A549 (cell line): Measurements from ENCODE around the gene FGFBP2. TPM values are rescaled to one million over a fixed set of nuclear protein-coding genes. Genes with fewer than 3 reads are reported as not detected.

ENCODE experiments used
- ATAC-seq, 2 experiments: fragments of 200-7000 bp in 1 of 2; fragments of >200 bp in 1 of 2; cut with Nextera tagmentation in 1 of 2; cut with Tn5 transposase in 1 of 2; 3 replicates each; pipeline versions ENCODE4 v1.8.0 to v1.9.1; 2018 to 2020; ENCODE audit warnings: mild to moderate bottlenecking in 1 of 2, moderate library complexity in 1 of 2
- CTCF ChIA-PET: fragments of 300-600 bp; sonication (Branson Sonifier 250); formaldehyde crosslinking; extraction: SDS; loops from one replicate; lab custom pipeline; 2021; ENCODE audit warnings: antibody characterized with exemption, inconsistent platforms; lab: Yijun Ruan, JAX
- POLR2A ChIA-PET: fragments of 350-600 bp; formaldehyde crosslinking; extraction: SDS; loops from one replicate; lab custom pipeline; 2021; ENCODE audit warnings: antibody characterized with exemption, inconsistent platforms; lab: Yijun Ruan, JAX
- DNase-seq, 2 experiments: peaks; one replicate each; pipeline versions ENCODE4 v3.0.0 to v3.0.0-alpha.2; 2011 to 2016; ENCODE audit warnings: low read depth in 1 of 2, low spot score in 1 of 2
- FAIRE-seq: peaks from 2 replicates; lab custom pipeline; 2011; peaks lifted over from hg19 to GRCh38; lab: Jason Lieb, UNC
- H3K27ac ChIP-seq, 2 experiments: fragments of >200 bp; sonication (Bioruptor Twin); formaldehyde crosslinking; 3 replicates each; pipeline ENCODE4 v1.5.1; 2016 to 2017
- H3K4me1 ChIP-seq: fragments of >200 bp; sonication (Bioruptor Twin); formaldehyde crosslinking; 3 replicates; pipeline ENCODE4 v1.6.1; 2016
- H3K4me2 ChIP-seq: fragments of >200 bp; sonication (Bioruptor Twin); formaldehyde crosslinking; 3 replicates; pipeline ENCODE4 v1.6.1; 2016
- H3K4me3 ChIP-seq: fragments of >200 bp; sonication (Bioruptor Twin); formaldehyde crosslinking; 3 replicates; pipeline ENCODE4 v1.5.1; 2016
- H3K9me3 ChIP-seq: fragments of >200 bp; sonication (Bioruptor Twin); formaldehyde crosslinking; 3 replicates; pipeline ENCODE4 v1.6.1; 2016
- CBX8 ChIP-seq: fragments of 200-600 bp; sonication (generic); IDR thresholded peaks from 2 replicates; pipeline ENCODE4 v1.6.1; 2016
- CTCF ChIP-seq: fragments of >200 bp; sonication (Bioruptor Twin); formaldehyde crosslinking; IDR thresholded peaks from 3 replicates; pipeline ENCODE4 v1.5.1; 2016
- EHF ChIP-seq: fragments of 250-450 bp; sonication (Bioruptor Pico); IDR thresholded peaks from 2 replicates; pipeline ENCODE4 v1.5.0; 2020; ENCODE audit warnings: mild to moderate bottlenecking
- EP300 ChIP-seq, 2 experiments: fragments of >200 bp; sonication (Bioruptor Twin); formaldehyde crosslinking; IDR thresholded peaks; 2 replicates in 1 of 2; 3 replicates in 1 of 2; pipeline ENCODE4 v1.6.1; 2016 to 2017
- ESRRA ChIP-seq: fragments of 150-350 bp; IDR thresholded peaks from 2 replicates; pipeline ENCODE4 v1.6.1; 2014; ENCODE audit warnings: mild to moderate bottlenecking, low read length, borderline replicate concordance
- FOSL2 ChIP-seq, 2 experiments: fragments of 450-650 bp in 1 of 2; fragments of >200 bp in 1 of 2; sonication (Bioruptor Twin) in 1 of 2; formaldehyde crosslinking; IDR thresholded peaks; 2 replicates each; pipeline versions ENCODE4 v1.5.0 to v1.6.1; 2016 to 2020; ENCODE audit warnings: mild to moderate bottlenecking in 1 of 2, moderate library complexity in 1 of 2
- HEYL ChIP-seq: fragments of 250-450 bp; sonication (Bioruptor Pico); IDR thresholded peaks from 2 replicates; pipeline ENCODE4 v1.8.0; 2021; ENCODE audit warnings: mild to moderate bottlenecking, moderate library complexity
- HMGXB4 ChIP-seq: fragments of 250-450 bp; sonication (Bioruptor Pico); IDR thresholded peaks from 2 replicates; pipeline ENCODE4 v1.5.0; 2021; ENCODE audit warnings: mild to moderate bottlenecking, moderate library complexity, borderline replicate concordance
- HOXA7 ChIP-seq: fragments of 250-450 bp; sonication (Bioruptor Pico); IDR thresholded peaks from 2 replicates; pipeline ENCODE4 v1.5.0; 2020; ENCODE audit warnings: mild to moderate bottlenecking, moderate library complexity
- HOXB13 ChIP-seq: fragments of 250-450 bp; sonication (Bioruptor Pico); IDR thresholded peaks from 2 replicates; pipeline ENCODE4 v1.5.0; 2020; ENCODE audit warnings: low read depth, mild to moderate bottlenecking, moderate library complexity
- MAFK ChIP-seq: fragments of 450-650 bp; IDR thresholded peaks from 2 replicates; pipeline ENCODE4 v1.6.1; 2014; ENCODE audit not compliant: partially characterized antibody
- MYC ChIP-seq: IDR thresholded peaks from 2 replicates; pipeline ENCODE4 v1.6.1; 2012; ENCODE audit warnings: mild to moderate bottlenecking, inconsistent platforms, low read length, improper control_type of control experiment, borderline replicate concordance
- PBX3 ChIP-seq: IDR thresholded peaks from 2 replicates; pipeline ENCODE4 v1.6.1; 2012
- POLR2AphosphoS2 ChIP-seq: conservative IDR thresholded peaks from 2 replicates; pipeline ENCODE4 v1.6.1; 2012; ENCODE audit warnings: low read length, improper control_type of control experiment, inconsistent platforms
- RARB ChIP-seq: fragments of 250-450 bp; sonication (Bioruptor Pico); IDR thresholded peaks from 2 replicates; pipeline ENCODE4 v1.8.0; 2021; ENCODE audit warnings: mild to moderate bottlenecking, moderate library complexity
- RCOR1 ChIP-seq: fragments of 150-350 bp; IDR thresholded peaks from 2 replicates; pipeline ENCODE4 v1.6.1; 2014; ENCODE audit warnings: antibody characterized with exemption, low read length, low read depth
- RNF2 ChIP-seq: fragments of 200-600 bp; sonication (generic); IDR thresholded peaks from 2 replicates; pipeline ENCODE4 v1.6.1; 2016; ENCODE audit warnings: low read depth, mild to moderate bottlenecking, antibody characterized with exemption, moderate library complexity, borderline replicate concordance
- SMC3 ChIP-seq: fragments of >200 bp; sonication (Bioruptor Twin); formaldehyde crosslinking; IDR thresholded peaks from 3 replicates; pipeline ENCODE4 v1.6.1; 2018; ENCODE audit warnings: inconsistent platforms
- USF2 ChIP-seq: fragments of 450-650 bp; IDR thresholded peaks from 2 replicates; pipeline ENCODE4 v1.6.1; 2014; ENCODE audit warnings: antibody characterized with exemption
- ZFP36 ChIP-seq: fragments of 450-650 bp; IDR thresholded peaks from 2 replicates; pipeline ENCODE4 v1.6.1; 2014; ENCODE audit warnings: borderline replicate concordance; ENCODE audit not compliant: partially characterized antibody
- WGBS: methylation state at CpG from one replicate; pipeline ENCODE4 v1.1.6; 2017; ENCODE audit errors: missing lambda C conversion rate; 5-methylcytosine and 5-hydroxymethylcytosine counted together
- polyA plus RNA-seq, 4 experiments: library from polyadenylated mRNA; depleted of rRNA in 3 of 4; stranded (reverse); fragments of >200 nt; fragmentation: RNase III in 1 of 4; extraction: RNeasy Plus Mini Kit Qiagen cat#74134 plus additional on column Dnase treatment in 1 of 4; gene quantifications; 2 replicates in 3 of 4; 3 replicates in 1 of 4; pipeline ENCODE4 v1.2.3, GENCODE V29; 2011 to 2017
- TF ChIP-seq, protein P1 (sequence below): fragments of 200-600 bp; sonication (generic); IDR thresholded peaks from 2 replicates; pipeline ENCODE4 v1.6.1; 2016; ENCODE audit warnings: antibody characterized with exemption, mild to moderate bottlenecking, moderate library complexity

The FGFBP2 gene
- polyA plus RNA-seq, 2 of the 4 experiments (the other 2 are of a cell fraction): not detected

DNA sequence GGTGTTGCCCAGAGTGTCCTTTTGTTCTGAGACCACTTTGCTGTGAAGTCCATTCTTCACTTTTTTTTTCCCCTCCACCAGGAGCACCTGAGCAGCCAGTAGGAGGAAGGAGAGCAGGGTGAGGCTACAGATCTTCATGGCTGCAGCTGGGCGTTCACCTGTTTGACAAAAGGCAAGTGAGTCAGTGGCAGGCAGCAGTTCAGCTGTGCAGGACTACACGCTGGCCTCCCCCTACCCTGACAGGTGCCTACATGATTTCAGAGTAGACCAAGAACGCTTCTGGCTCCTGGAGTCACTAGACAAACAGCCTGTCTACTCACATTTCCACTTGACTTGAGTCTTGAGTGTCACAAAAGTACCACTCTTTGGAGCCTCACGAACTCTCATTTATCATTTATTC is 26.5 kb downstream of the FGFBP2 start:
- no peaks in the 10 kb centered on the region for H3K9me3 ChIP-seq
- no peak for FAIRE-seq

GRCh38 chr4:15935504-15936402 is 27.2 kb downstream of the FGFBP2 start:
- Histone ChIP-seq H3K9me3 (no peaks in the 10 kb centered on the region), H3K4me2 (no peak overlapping the region), H3K27ac (no peak overlapping the region), H3K4me1 (peaks cover 7% of the 10 kb centered on the region), H3K4me3 (no peak overlapping the region)
- no peak for DNase-seq
- TF ChIP-seq, protein P1, sequence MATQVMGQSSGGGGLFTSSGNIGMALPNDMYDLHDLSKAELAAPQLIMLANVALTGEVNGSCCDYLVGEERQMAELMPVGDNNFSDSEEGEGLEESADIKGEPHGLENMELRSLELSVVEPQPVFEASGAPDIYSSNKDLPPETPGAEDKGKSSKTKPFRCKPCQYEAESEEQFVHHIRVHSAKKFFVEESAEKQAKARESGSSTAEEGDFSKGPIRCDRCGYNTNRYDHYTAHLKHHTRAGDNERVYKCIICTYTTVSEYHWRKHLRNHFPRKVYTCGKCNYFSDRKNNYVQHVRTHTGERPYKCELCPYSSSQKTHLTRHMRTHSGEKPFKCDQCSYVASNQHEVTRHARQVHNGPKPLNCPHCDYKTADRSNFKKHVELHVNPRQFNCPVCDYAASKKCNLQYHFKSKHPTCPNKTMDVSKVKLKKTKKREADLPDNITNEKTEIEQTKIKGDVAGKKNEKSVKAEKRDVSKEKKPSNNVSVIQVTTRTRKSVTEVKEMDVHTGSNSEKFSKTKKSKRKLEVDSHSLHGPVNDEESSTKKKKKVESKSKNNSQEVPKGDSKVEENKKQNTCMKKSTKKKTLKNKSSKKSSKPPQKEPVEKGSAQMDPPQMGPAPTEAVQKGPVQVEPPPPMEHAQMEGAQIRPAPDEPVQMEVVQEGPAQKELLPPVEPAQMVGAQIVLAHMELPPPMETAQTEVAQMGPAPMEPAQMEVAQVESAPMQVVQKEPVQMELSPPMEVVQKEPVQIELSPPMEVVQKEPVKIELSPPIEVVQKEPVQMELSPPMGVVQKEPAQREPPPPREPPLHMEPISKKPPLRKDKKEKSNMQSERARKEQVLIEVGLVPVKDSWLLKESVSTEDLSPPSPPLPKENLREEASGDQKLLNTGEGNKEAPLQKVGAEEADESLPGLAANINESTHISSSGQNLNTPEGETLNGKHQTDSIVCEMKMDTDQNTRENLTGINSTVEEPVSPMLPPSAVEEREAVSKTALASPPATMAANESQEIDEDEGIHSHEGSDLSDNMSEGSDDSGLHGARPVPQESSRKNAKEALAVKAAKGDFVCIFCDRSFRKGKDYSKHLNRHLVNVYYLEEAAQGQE: no peak
- TF ChIP-seq SMC3 (no peak), RNF2 (no peak), ESRRA (no peak), CBX8 (no peak), RCOR1 (no peak)
- ChIA-PET POLR2A (no interaction called here), CTCF (interaction anchor here (1.0 to 5.2 kb wide), 5 partner anchors 20 to 130 kb away, joined by 3 to 31 read pairs (median 6); no protein-coding TSS in a partner anchor)
- WGBS: 85% methylated on average over 10 of the region's 10 CpGs
- FAIRE-seq: no peak
- no peak for ATAC-seq

More for the DNA sequence above, 26.5 kb downstream of the FGFBP2 start:
- POLR2A ChIA-PET: no interaction called here
- DNase-seq: no peak
- H3K4me2 ChIP-seq: no peak overlapping the region
- 75% methylated on average over 4 of the region's 4 CpGs for WGBS
- peaks cover 7% of the 10 kb centered on the region for H3K4me1 ChIP-seq
- no peak overlapping the region for H3K27ac ChIP-seq
- no peak overlapping the region for H3K4me3 ChIP-seq
- ATAC-seq: no peak
- TF ChIP-seq RARB (CRISPR knock-in tag): no peak
- no peak for TF ChIP-seq MAFK
- no peak for TF ChIP-seq HEYL (CRISPR knock-in tag)
- no peak for TF ChIP-seq MYC
- no peak for TF ChIP-seq HOXA7
- no peak for TF ChIP-seq ZFP36
- TF ChIP-seq RNF2: no peak
- no peak for TF ChIP-seq HOXB13
- TF ChIP-seq POLR2AphosphoS2: no peak
- no peak for TF ChIP-seq SMC3
- no peak for TF ChIP-seq EHF
- TF ChIP-seq, all 56 proteins: peak for 0
- CTCF ChIA-PET: interaction anchor here (0.9 to 5.2 kb wide), 5 partner anchors 20 to 64 kb away, joined by 3 to 31 read pairs (median 4); no protein-coding TSS in a partner anchor

GRCh38 chr4:15934259-15934658 is 28.7 kb downstream of the FGFBP2 start:
- Histone ChIP-seq H3K9me3 (no peaks in the 10 kb centered on the region), H3K27ac (no peak overlapping the region), H3K4me2 (no peak overlapping the region), H3K4me1 (peaks cover 7% of the 10 kb centered on the region), H3K4me3 (no peak overlapping the region)
- DNase-seq (no peak), FAIRE-seq (no peak), ATAC-seq (no peak)
- ChIA-PET POLR2A (no interaction called here), CTCF (interaction anchor here (1.5 to 3.1 kb wide), 2 partner anchors 22 to 51 kb away, joined by 8 to 15 read pairs; no protein-coding TSS in a partner anchor)
- 52% methylated on average over 3 of the region's 3 CpGs for WGBS
- no peak for TF ChIP-seq CTCF
- no peak for TF ChIP-seq EP300 (IDR thresholded peaks at IDR 0.05)
- no peak for TF ChIP-seq PBX3
- no peak for TF ChIP-seq HMGXB4 (CRISPR knock-in tag)
- TF ChIP-seq FOSL2 (IDR thresholded peaks at IDR 0.05): no peak
- no peak for TF ChIP-seq FOSL2 (CRISPR knock-in tag; IDR thresholded peaks at IDR 0.05)
- no peak for TF ChIP-seq USF2
